Measurements from ENCODE around the gene RCVRN. TPM values are rescaled to one million over a fixed set of nuclear protein-coding genes. Genes with fewer than 3 reads are reported as not detected.

Gene RCVRN
- total RNA-seq (1 to 10 TPM in 1 of 4 donors, under 1 TPM in 3; 0.34 to 1.4 (median 0.48) TPM), polyA plus RNA-seq (0.27 TPM)
- long read RNA-seq, donor 1, result 0 reads
- long read RNA-seq, donor 2, result 0 reads
- long read RNA-seq, donor 3, result 0 reads
- long read RNA-seq, donor 4, partial matches to known transcripts, result 0 of 1 reads
- long read RNA-seq, donor 4, other reads (novel, unspliced or antisense), result 0 of 1 reads

DNA sequence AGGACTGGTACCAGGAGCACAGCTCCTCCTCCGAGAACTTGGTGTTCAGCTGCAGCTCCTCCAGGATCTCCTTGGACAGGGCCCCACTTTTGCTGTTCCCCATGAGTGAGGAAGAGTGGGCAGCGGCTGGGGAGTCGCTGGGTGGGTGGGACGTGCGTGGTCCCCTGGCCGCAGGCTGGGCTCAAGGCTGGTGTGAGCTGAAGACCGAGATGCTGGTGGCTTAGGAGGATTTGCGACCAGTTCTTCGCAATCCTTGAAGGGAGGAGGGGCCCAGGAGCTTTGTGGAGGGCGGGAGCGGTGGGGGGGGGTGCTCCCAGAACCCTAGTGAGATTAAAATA lies at the start of gene RCVRN:
RCVRN (minus strand) TSS at position 194 of the 338 bp plus-strand sequence; CDS start at position 103, 91 bp downstream.
- Histone ChIP-seq H3K27me3 (ENCODE audit: control insufficient read depth, insufficient read depth) (no peaks in the 10 kb centered on the region), H3K4me1 (ENCODE audit: control insufficient read depth, insufficient read depth, low read length) (no peaks in the 10 kb centered on the region), H3K4me3 (ENCODE audit: low read length) (no peak within 1 kb of the TSS), H3K9me3 (ENCODE audit: control insufficient read depth, low read length) (no peaks in the 10 kb centered on the region), H3K27ac (ENCODE audit: low read length) (no peak within 1 kb of the TSS)
- ATAC-seq (no peak), DNase-seq (no peak)
- 92% methylated on average over 11 of the region's 11 CpGs for WGBS
- intact Hi-C loops (cut with DNase I), result no loop called here

DNA sequence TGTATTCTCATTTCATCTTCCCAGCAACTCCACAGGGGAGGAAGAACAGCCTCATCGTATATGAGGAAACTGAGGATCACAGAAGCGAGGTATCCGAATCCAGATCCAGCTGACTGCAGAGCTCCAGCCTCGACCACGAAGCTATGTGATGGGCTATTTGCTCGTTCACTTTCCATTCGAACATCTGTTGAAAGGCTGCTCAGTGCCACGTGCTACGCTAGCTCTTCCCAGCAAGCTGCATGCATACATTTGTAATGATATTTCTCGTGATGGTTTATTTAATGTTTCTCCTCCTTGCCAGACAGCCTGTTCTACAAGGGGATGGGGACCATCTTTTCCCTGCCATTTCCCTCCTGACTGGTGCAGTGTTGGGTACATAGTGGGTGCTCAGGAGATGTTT lies 48.4 kb upstream of the RCVRN start:
- Histone ChIP-seq H3K27ac (ENCODE audit: low read length) (no peak overlapping the region), H3K9me3 (ENCODE audit: control insufficient read depth, low read length) (no peaks in the 10 kb centered on the region), H3K4me1 (ENCODE audit: control insufficient read depth, insufficient read depth, low read length) (no peaks in the 10 kb centered on the region), H3K27me3 (ENCODE audit: control insufficient read depth, insufficient read depth) (no peaks in the 10 kb centered on the region), H3K4me3 (ENCODE audit: low read length) (no peak overlapping the region)
- intact Hi-C loops (cut with DNase I), result no loop called here
- 82% methylated on average over 10 of the region's 10 CpGs for WGBS
- no peak for ATAC-seq
- DNase-seq, result no peak

DNA sequence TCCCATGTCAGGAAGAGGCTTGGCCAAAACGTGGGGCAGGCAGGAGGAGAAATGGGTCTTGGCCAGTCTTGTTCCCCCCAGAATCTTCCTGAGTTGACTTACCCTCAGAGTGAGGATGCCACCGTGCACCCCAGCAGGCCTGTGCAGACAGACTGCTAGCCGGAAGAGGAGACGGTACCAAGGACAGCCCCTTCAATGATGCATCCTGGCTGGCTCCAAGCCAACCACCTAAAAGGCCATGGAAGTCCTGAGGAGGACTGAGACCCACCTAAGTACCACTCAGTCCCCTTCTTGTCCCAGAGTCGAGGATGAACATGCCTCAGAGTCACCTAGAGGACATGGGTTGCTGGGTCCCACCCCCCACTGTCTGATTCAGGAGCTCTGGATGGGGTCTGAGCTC lies 46.7 kb upstream of the RCVRN start:
- no peaks in the 10 kb centered on the region for H3K9me3 ChIP-seq (ENCODE audit: control insufficient read depth, low read length)
- WGBS, result 70% methylated on average over 5 of the region's 5 CpGs
- intact Hi-C loops (cut with DNase I), result no loop called here
- peak in 1 of 2 donors; percentile 27 for ATAC-seq
- H3K27me3 ChIP-seq (ENCODE audit: control insufficient read depth, insufficient read depth), result no peaks in the 10 kb centered on the region
- no peaks in the 10 kb centered on the region for H3K4me1 ChIP-seq (ENCODE audit: control insufficient read depth, insufficient read depth, low read length)
- no peak overlapping the region for H3K4me3 ChIP-seq (ENCODE audit: low read length)
- peak in 1 of 3 donors; percentile 39 for DNase-seq
- no peak overlapping the region for H3K27ac ChIP-seq (ENCODE audit: low read length)

DNA sequence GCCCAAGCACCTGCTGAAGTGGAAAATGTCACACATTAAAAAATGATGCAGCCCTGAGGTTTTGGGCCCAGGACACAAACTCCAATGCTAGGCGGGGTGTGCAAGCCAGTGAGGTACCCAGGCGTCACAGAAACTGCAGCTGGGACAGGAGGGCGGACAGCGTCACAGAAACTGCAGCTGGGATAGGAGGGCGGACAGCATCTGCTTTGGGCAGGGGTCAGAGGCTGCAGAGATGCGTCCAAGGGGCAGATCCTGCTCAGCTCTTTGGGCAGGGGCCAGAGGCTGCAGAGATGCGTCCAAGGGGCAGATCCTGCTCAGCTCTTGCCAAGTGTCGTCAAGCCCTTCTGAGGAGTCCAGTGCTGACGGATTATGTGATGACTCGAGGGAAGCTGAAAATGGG lies 43.9 kb upstream of the RCVRN start:
- DNase-seq (peak in 2 of 3 donors; percentile 72 to 74), ATAC-seq (peak; percentile 28 to 45)
- Histone ChIP-seq H3K4me3 (ENCODE audit: low read length) (no peak overlapping the region), H3K9me3 (ENCODE audit: control insufficient read depth, low read length) (no peaks in the 10 kb centered on the region), H3K27me3 (ENCODE audit: control insufficient read depth, insufficient read depth) (no peaks in the 10 kb centered on the region), H3K27ac (ENCODE audit: low read length) (no peak overlapping the region), H3K4me1 (ENCODE audit: control insufficient read depth, insufficient read depth, low read length) (no peaks in the 10 kb centered on the region)
- WGBS, result 57% methylated on average over 10 of the region's 10 CpGs
- intact Hi-C loops (cut with DNase I), result no loop called here

DNA sequence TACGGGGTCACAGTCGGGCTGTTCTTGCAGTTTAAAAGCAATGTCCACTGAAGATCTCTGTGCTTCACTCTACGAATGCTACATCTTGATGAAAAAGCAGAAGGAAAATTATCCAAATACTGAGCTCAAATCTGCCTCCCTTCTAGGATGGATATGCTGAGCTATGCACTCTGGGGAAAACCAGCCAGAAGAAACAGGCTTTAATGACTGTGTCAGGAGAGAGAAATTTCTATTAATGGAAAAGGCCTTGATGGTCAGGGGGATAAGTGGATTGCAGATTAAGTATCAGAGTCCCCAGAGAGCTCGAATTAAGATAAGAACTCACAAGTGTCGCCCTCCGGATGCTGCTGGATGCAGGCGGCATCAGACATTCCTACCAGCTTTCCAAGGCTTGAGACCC lies 39.6 kb upstream of the RCVRN start:
- Histone ChIP-seq H3K27me3 (ENCODE audit: control insufficient read depth, insufficient read depth) (no peaks in the 10 kb centered on the region), H3K4me1 (ENCODE audit: control insufficient read depth, insufficient read depth, low read length) (no peaks in the 10 kb centered on the region), H3K4me3 (ENCODE audit: low read length) (no peak overlapping the region), H3K9me3 (ENCODE audit: control insufficient read depth, low read length) (no peaks in the 10 kb centered on the region), H3K27ac (ENCODE audit: low read length) (no peak overlapping the region)
- intact Hi-C loops (cut with DNase I), result no loop called here
- 58% methylated on average over 7 of the region's 7 CpGs for WGBS
- ATAC-seq, result no peak
- no peak for DNase-seq

DNA sequence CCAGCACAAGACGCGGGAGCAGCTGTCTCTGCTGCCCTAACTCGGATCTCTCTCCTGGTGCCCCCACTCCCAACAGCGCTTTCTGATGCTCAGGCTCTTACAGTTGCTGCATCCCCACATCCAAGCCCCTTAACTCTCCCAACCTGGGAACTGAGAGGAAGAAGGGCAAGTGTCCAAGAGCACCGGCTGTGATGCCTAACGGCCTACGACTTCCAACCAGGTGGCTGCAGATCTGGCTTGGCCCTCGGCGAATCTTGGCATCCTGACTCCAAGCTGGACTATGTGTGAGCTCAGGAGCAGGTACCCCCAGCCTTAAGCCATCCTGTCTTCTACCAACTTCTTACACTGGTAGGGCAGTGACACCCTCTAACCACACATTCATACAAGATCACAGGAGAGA lies 38.3 kb upstream of the RCVRN start:
- Histone ChIP-seq H3K27me3 (ENCODE audit: control insufficient read depth, insufficient read depth) (no peaks in the 10 kb centered on the region), H3K4me3 (ENCODE audit: low read length) (no peak overlapping the region), H3K4me1 (ENCODE audit: control insufficient read depth, insufficient read depth, low read length) (no peaks in the 10 kb centered on the region), H3K27ac (ENCODE audit: low read length) (no peak overlapping the region), H3K9me3 (ENCODE audit: control insufficient read depth, low read length) (no peaks in the 10 kb centered on the region)
- intact Hi-C loops (cut with DNase I), result no loop called here
- DNase-seq (peak in 1 of 3 donors; percentile 18), ATAC-seq (no peak)
- WGBS, result 77% methylated on average over 9 of the region's 9 CpGs

DNA sequence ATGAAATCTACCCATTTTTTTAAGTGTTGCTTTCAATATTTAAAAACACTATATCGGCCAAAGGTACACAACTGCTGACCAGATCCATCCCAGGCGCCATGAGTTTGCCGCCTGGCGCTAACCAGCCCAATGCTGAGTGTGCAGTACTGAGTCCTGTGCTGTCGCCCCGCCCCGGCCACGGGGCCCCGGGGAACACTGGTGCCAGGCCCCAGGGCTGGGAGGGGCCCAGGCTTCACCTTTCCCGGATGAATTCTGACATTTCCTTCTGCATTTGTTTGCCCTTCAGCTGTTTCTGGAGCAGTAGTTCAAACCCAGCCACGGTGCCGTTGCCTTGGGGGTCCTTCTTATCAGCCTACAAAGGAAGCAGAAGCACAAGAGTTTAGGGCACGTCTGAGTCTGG lies 37.8 kb upstream of the RCVRN start:
- ATAC-seq, result no peak
- peak in 1 of 3 donors; percentile 34 for DNase-seq
- Histone ChIP-seq H3K27ac (ENCODE audit: low read length) (no peak overlapping the region), H3K27me3 (ENCODE audit: control insufficient read depth, insufficient read depth) (no peaks in the 10 kb centered on the region), H3K4me1 (ENCODE audit: control insufficient read depth, insufficient read depth, low read length) (peaks cover 1% of the 10 kb centered on the region), H3K4me3 (ENCODE audit: low read length) (no peak overlapping the region), H3K9me3 (ENCODE audit: control insufficient read depth, low read length) (no peaks in the 10 kb centered on the region)
- intact Hi-C loops (cut with DNase I), result no loop called here
- WGBS, result 68% methylated on average over 13 of the region's 13 CpGs

DNA sequence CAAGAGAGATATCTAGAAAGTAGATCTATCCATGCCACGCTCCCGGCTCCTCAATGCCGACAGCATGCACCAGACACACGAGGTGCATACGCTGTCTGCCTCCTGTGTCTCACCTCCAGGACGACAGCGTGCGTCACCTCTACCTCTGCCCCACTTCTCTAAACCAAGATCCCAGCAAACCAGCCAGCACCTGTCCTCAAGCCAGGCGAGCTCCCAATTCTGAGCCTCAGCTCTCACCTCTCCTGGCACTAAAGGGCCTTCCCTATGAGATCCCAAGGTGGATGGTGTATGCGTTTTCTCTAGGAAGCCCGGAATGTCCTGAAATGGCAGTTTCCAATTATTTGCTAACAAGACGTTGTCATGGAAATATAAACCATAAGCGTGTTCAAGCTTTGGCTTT lies 36.2 kb upstream of the RCVRN start:
- DNase-seq (peak in 1 of 3 donors; percentile 18), ATAC-seq (no peak)
- Histone ChIP-seq H3K4me3 (ENCODE audit: low read length) (no peak overlapping the region), H3K4me1 (ENCODE audit: control insufficient read depth, insufficient read depth, low read length) (peaks cover 9% of the 10 kb centered on the region), H3K27ac (ENCODE audit: low read length) (no peak overlapping the region), H3K9me3 (ENCODE audit: control insufficient read depth, low read length) (no peaks in the 10 kb centered on the region), H3K27me3 (ENCODE audit: control insufficient read depth, insufficient read depth) (no peaks in the 10 kb centered on the region)
- WGBS, result 91% methylated on average over 13 of the region's 13 CpGs
- intact Hi-C loops (cut with DNase I), result no loop called here

DNA sequence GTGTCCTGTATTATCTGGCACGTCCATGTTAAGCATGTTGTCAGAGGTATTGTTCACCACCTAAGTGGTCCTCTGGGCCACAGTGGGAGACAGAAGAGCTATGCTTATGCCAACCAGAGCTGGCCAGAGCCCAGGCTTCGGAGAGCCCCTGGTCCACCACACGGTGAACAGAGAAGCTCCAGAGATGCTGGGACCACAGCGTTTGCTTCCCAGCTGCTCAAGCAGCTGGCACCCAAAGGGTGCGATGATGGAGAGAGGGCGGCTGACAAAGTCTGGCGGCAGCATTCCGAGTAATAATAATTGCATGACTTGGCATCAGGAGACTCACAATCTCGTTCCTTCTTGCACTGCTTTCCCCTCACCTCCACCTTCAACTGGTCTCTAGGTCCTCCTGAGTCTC lies 35.8 kb upstream of the RCVRN start:
- peaks cover 9% of the 10 kb centered on the region for H3K4me1 ChIP-seq (ENCODE audit: control insufficient read depth, insufficient read depth, low read length)
- intact Hi-C loops (cut with DNase I), result no loop called here
- no peaks in the 10 kb centered on the region for H3K27me3 ChIP-seq (ENCODE audit: control insufficient read depth, insufficient read depth)
- ATAC-seq, result no peak
- WGBS, result 76% methylated on average over 9 of the region's 9 CpGs
- DNase-seq, result peak in 1 of 3 donors; percentile 43
- H3K4me3 ChIP-seq (ENCODE audit: low read length), result no peak overlapping the region
- no peak overlapping the region for H3K27ac ChIP-seq (ENCODE audit: low read length)
- no peaks in the 10 kb centered on the region for H3K9me3 ChIP-seq (ENCODE audit: control insufficient read depth, low read length)

DNA sequence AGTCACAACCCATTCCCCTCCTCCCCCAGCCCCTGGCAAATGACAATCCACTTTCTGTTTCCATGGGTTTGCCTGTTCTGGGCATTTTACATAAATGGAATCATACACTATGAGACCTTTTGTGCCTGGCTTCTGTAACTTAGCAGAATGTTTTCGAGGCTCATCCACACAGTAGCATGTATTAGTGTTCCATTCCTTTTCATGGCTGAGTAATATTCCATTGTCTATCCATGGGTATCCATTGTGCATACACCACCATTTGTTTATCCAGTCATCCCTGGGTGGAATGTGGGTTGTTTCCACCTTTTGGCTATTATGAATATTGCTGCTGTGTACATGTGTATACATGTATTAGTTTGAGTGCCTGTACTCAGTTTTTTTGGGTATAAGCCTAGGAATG lies 33.7 kb upstream of the RCVRN start:
- Histone ChIP-seq H3K4me1 (ENCODE audit: control insufficient read depth, insufficient read depth, low read length) (peaks cover 11% of the 10 kb centered on the region), H3K27ac (ENCODE audit: low read length) (no peak overlapping the region), H3K27me3 (ENCODE audit: control insufficient read depth, insufficient read depth) (no peaks in the 10 kb centered on the region), H3K9me3 (ENCODE audit: control insufficient read depth, low read length) (no peaks in the 10 kb centered on the region), H3K4me3 (ENCODE audit: low read length) (no peak overlapping the region)
- intact Hi-C loops (cut with DNase I), result no loop called here
- no peak for DNase-seq
- ATAC-seq, result no peak
- WGBS, result 79% methylated on average over 1 of the region's 1 CpG

DNA sequence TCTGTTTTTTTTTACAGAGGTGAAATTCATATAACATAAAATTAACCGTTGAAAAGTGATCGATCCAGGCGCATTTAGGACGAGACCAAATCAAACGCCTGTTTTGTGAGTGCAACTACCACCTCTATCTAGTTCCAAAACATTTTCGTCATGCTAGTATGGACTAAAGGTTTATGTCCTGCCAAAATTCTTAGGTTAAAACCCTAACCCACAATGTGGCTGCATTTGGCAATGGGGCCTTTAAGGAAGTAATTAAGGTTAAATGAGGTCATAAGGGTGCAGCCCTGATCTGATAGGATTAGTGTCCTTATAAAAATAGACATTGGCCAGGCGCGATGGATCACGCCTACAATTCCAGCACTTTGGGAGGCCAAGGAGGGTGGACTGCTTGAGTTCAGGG lies 32.8 kb upstream of the RCVRN start:
- H3K4me1 ChIP-seq (ENCODE audit: control insufficient read depth, insufficient read depth, low read length), result peaks cover 11% of the 10 kb centered on the region
- no peaks in the 10 kb centered on the region for H3K27me3 ChIP-seq (ENCODE audit: control insufficient read depth, insufficient read depth)
- peak overlapping the region; percentile 63 for H3K27ac ChIP-seq (ENCODE audit: low read length)
- intact Hi-C loops (cut with DNase I), result no loop called here
- ATAC-seq, result no peak
- no peak overlapping the region for H3K4me3 ChIP-seq (ENCODE audit: low read length)
- DNase-seq, result no peak
- no peaks in the 10 kb centered on the region for H3K9me3 ChIP-seq (ENCODE audit: control insufficient read depth, low read length)
- WGBS, result 91% methylated on average over 9 of the region's 9 CpGs

DNA sequence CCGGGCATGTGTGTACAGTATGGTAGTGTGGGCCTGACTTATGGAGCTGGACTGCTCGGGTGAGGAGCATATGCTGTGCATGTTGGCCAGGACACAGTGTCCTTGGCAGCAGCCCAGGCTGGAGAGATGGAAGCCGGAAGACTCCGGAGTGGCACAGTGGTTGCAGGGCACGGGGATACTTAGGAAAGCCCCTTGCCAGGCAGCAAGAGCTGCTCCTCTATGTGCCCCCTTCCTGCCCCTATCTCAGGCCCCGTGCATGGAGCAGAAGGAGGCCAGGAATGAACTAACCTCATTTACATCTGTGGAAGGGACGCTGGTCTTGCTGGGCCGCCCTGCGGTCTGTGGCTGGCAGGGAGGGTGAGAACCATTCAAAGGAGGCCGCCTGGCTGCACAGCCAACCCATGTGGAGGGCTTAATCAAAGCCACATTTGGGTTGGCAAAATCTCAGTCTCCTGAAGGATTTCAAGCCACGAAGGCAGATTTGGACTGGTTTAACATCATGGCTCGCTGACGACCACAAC lies 32.2 kb upstream of the RCVRN start:
- DNase-seq, result peak; percentile 67 to 92 (median 85)
- H3K9me3 ChIP-seq (ENCODE audit: control insufficient read depth, low read length), result no peaks in the 10 kb centered on the region
- H3K4me1 ChIP-seq (ENCODE audit: control insufficient read depth, insufficient read depth, low read length), result peaks cover 11% of the 10 kb centered on the region
- H3K27ac ChIP-seq (ENCODE audit: low read length), result peak overlapping the region; percentile 63
- H3K4me3 ChIP-seq (ENCODE audit: low read length), result no peak overlapping the region
- WGBS, result 48% methylated on average over 13 of the region's 13 CpGs
- no peaks in the 10 kb centered on the region for H3K27me3 ChIP-seq (ENCODE audit: control insufficient read depth, insufficient read depth)
- ATAC-seq, result peak; percentile 66 to 85
- intact Hi-C loops (cut with DNase I), result no loop called here
